ENCODE measurements around the gene TXK.

Gene TXK

DNA sequence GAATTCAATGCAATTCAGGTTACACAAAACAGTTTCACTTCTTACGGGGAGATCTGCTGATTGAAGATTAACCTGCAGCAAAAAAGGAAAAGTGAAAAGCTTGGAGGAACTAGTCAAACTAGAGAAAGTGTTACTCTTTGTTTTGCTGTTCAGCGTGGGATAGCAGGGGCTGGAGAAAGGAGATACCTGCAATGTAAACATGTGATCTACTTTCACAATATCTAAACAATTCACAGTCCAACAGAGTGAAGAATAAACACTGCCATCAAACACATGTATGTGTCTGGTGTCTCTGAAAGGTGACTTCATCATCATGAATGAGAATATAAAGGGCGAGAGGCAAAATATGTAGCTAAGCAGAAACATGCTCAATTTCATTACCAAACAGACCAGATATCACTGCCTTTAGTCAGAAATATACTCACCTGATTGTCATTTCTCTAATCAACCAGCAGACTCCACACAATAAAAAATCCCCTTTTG, 91.0 kb downstream of the TXK start:
- Histone ChIP-seq H3K36me3 (ENCODE audit: insufficient read depth, low read length) (no peaks in the 10 kb centered on the region), H3K27me3 (ENCODE audit: insufficient read depth, low read length, poor library complexity, severe bottlenecking) (no peaks in the 10 kb centered on the region), H3K4me1 (ENCODE audit: insufficient read depth, low read length, poor library complexity, severe bottlenecking) (peaks cover 28% of the 10 kb centered on the region), H3K9me2 (replicated peaks; ENCODE audit: low read depth, low read length) (no peaks in the 10 kb centered on the region), H3K4me2 (ENCODE audit: low read depth, low read length, poor library complexity, severe bottlenecking) (no peak overlapping the region), H3K9me3 (ENCODE audit: insufficient read depth, low read depth, low read length) (no peaks in the 10 kb centered on the region), H3F3A (ENCODE audit: low read depth) (no peaks in the 10 kb centered on the region), H2AFZ (ENCODE audit: low read length) (no peak overlapping the region), H3K79me2 (ENCODE audit: insufficient read depth, low read length) (no peaks in the 10 kb centered on the region), H3K4me3 (ENCODE audit: low read length, poor library complexity, severe bottlenecking) (no peak overlapping the region), H4K20me1 (ENCODE audit: insufficient read depth, low read length, poor library complexity, severe bottlenecking) (no peaks in the 10 kb centered on the region), H3K9ac (ENCODE audit: low read depth, low read length, poor library complexity, severe bottlenecking) (no peak overlapping the region)
- TF ChIP-seq, protein P1, sequence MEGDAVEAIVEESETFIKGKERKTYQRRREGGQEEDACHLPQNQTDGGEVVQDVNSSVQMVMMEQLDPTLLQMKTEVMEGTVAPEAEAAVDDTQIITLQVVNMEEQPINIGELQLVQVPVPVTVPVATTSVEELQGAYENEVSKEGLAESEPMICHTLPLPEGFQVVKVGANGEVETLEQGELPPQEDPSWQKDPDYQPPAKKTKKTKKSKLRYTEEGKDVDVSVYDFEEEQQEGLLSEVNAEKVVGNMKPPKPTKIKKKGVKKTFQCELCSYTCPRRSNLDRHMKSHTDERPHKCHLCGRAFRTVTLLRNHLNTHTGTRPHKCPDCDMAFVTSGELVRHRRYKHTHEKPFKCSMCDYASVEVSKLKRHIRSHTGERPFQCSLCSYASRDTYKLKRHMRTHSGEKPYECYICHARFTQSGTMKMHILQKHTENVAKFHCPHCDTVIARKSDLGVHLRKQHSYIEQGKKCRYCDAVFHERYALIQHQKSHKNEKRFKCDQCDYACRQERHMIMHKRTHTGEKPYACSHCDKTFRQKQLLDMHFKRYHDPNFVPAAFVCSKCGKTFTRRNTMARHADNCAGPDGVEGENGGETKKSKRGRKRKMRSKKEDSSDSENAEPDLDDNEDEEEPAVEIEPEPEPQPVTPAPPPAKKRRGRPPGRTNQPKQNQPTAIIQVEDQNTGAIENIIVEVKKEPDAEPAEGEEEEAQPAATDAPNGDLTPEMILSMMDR (conservative IDR thresholded peaks at IDR 0.05; ENCODE audit: low read length): no peak
- no peak for TF ChIP-seq EZH2phosphoT487 (IDR thresholded peaks at IDR 0.05; ENCODE audit: borderline replicate concordance)

DNA sequence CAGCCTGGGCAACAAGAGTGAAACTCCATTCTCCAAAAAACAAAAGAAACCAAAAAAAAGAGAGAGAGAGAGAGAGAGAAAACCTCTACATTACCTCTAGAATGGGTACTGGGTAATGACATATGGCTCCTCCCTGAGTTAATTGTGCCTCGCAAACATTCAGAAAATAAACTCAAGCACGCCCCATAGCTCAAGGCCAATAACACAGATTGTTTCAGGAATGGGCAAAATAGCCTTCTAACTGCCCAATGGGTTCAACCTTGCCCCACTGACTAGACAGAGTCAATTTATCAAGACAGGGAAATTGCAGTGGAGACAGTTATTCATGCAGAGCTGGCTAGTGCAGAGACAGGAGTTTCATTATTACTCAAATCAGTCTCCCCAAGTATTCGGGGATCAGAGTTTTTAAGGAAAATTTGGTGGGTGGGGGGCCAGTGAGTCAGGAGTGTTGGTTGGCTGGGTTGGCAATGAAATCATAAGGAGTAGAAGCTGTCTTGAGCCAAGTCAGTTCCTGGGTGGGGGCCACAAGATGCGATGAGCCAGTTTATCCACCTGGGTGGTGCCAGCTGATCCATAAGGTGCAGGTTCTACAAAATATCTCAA, 92.4 kb downstream of the TXK start:
- Histone ChIP-seq H3K9me3 (ENCODE audit: insufficient read depth, low read depth, low read length) (no peaks in the 10 kb centered on the region), H3K36me3 (ENCODE audit: insufficient read depth, low read length) (no peaks in the 10 kb centered on the region), H3K9ac (ENCODE audit: low read depth, low read length, poor library complexity, severe bottlenecking) (no peak overlapping the region), H3K4me2 (ENCODE audit: low read depth, low read length, poor library complexity, severe bottlenecking) (no peak overlapping the region), H2AFZ (ENCODE audit: low read length) (no peak overlapping the region), H3K79me2 (ENCODE audit: insufficient read depth, low read length) (no peaks in the 10 kb centered on the region), H3K4me3 (ENCODE audit: low read length, poor library complexity, severe bottlenecking) (no peak overlapping the region), H3K27me3 (ENCODE audit: insufficient read depth, low read length, poor library complexity, severe bottlenecking) (no peaks in the 10 kb centered on the region), H3K9me2 (replicated peaks; ENCODE audit: low read depth, low read length) (no peaks in the 10 kb centered on the region), H4K20me1 (ENCODE audit: insufficient read depth, low read length, poor library complexity, severe bottlenecking) (no peaks in the 10 kb centered on the region), H3F3A (ENCODE audit: low read depth) (no peaks in the 10 kb centered on the region), H3K4me1 (ENCODE audit: insufficient read depth, low read length, poor library complexity, severe bottlenecking) (peaks cover 15% of the 10 kb centered on the region)
- TF ChIP-seq, protein P1 (conservative IDR thresholded peaks at IDR 0.05; ENCODE audit: low read length): no peak
- TF ChIP-seq EZH2phosphoT487 (IDR thresholded peaks at IDR 0.05; ENCODE audit: borderline replicate concordance): no peak

DNA sequence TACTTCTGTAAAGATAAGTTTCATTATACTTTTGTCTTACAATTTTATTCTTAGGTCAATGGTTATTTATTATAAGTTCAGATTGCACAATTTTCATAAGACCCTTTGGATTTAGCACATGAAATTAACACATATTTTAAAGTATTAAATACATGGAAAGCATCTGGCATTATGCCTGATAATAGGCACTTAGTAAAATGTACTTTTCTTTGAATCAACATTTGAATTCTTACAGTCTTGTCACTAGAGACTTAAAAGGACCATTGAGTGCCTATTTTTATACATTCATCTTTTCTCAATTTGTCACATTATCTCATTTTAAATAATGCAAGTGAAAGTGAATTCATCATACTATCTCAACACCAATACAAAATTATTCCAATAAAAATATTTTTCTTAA, 94.5 kb downstream of the TXK start:
- H3K9me2 ChIP-seq (replicated peaks; ENCODE audit: low read depth, low read length): no peaks in the 10 kb centered on the region
- H2AFZ ChIP-seq (ENCODE audit: low read length): no peak overlapping the region
- no peak overlapping the region for H3K4me2 ChIP-seq (ENCODE audit: low read depth, low read length, poor library complexity, severe bottlenecking)
- no peaks in the 10 kb centered on the region for H3K36me3 ChIP-seq (ENCODE audit: insufficient read depth, low read length)
- H3K4me3 ChIP-seq (ENCODE audit: low read length, poor library complexity, severe bottlenecking): no peak overlapping the region
- H3K9me3 ChIP-seq (ENCODE audit: insufficient read depth, low read depth, low read length): no peaks in the 10 kb centered on the region
- H3K27me3 ChIP-seq (ENCODE audit: insufficient read depth, low read length, poor library complexity, severe bottlenecking): no peaks in the 10 kb centered on the region
- no peaks in the 10 kb centered on the region for H3K79me2 ChIP-seq (ENCODE audit: insufficient read depth, low read length)
- H3K4me1 ChIP-seq (ENCODE audit: insufficient read depth, low read length, poor library complexity, severe bottlenecking): peaks cover 2% of the 10 kb centered on the region
- TF ChIP-seq EZH2phosphoT487 (IDR thresholded peaks at IDR 0.05; ENCODE audit: borderline replicate concordance): no peak
- TF ChIP-seq, protein P1 (conservative IDR thresholded peaks at IDR 0.05; ENCODE audit: low read length): no peak
- no peak overlapping the region for H3K9ac ChIP-seq (ENCODE audit: low read depth, low read length, poor library complexity, severe bottlenecking)
- H4K20me1 ChIP-seq (ENCODE audit: insufficient read depth, low read length, poor library complexity, severe bottlenecking): no peaks in the 10 kb centered on the region
- H3F3A ChIP-seq (ENCODE audit: low read depth): no peaks in the 10 kb centered on the region
